GM12878 (cell line): ENCODE measurements around the gene CAPS. TPM values are rescaled to one million over a fixed set of nuclear protein-coding genes. Genes with fewer than 3 reads are reported as not detected.

Source experiments
- ATAC-seq: fragments of 200-7000 bp; cut with Tn5 transposase; 3 replicates; pipeline ENCODE4 v1.9.1; 2020; ENCODE audit warnings: mild to moderate bottlenecking, moderate library complexity
- BruUV-seq: library from RNA; stranded (reverse); fragments of 400-500 nt; replicated peaks from 2 replicates; lab custom pipeline; 2021; lab: Mats Ljungman, UMichigan
- CTCF ChIA-PET: fragments of 300-600 bp; sonication (Branson Sonifier 250); formaldehyde crosslinking; extraction: SDS; loops from one replicate; lab custom pipeline; 2021; ENCODE audit warnings: inconsistent platforms; lab: Yijun Ruan, JAX
- POLR2A ChIA-PET: fragments of 350-600 bp; formaldehyde crosslinking; extraction: SDS; loops from one replicate; lab custom pipeline; 2021; ENCODE audit warnings: inconsistent platforms; lab: Charles Lee
- RAD21 ChIA-PET: fragments of 300-600 bp; sonication (Branson Sonifier 250); formaldehyde crosslinking; loops from one replicate; lab custom pipeline; 2023; ENCODE audit warnings: antibody characterized with exemption; ENCODE audit not compliant: unreplicated experiment; lab: Charles Lee
- SMC1A ChIA-PET: fragments of 300-600 bp; sonication (Branson Sonifier 250); formaldehyde crosslinking; loops from one replicate; lab custom pipeline; 2023; ENCODE audit not compliant: unreplicated experiment, uncharacterized antibody; lab: Charles Lee
- DNase-seq: peaks from one replicate; pipeline ENCODE4 v3.0.0-alpha.2; 2011; ENCODE audit warnings: low read depth, low spot score
- FAIRE-seq: peaks from 3 replicates; lab custom pipeline; 2011; peaks lifted over from hg19 to GRCh38; lab: Jason Lieb, UNC
- H2AFZ ChIP-seq: 2 replicates; pipeline ENCODE4 v1.6.0; 2011; ENCODE audit warnings: low read depth, low read length, control low read depth; ENCODE audit not compliant: control insufficient read depth
- H3K27ac ChIP-seq: 2 replicates; pipeline ENCODE4 v1.5.1; 2011; ENCODE audit warnings: control low read depth; ENCODE audit not compliant: control insufficient read depth, insufficient read depth
- H3K27me3 ChIP-seq, 2 experiments: replicated peaks in 1 of 2; 2 replicates each; pipeline versions ENCODE4 v1.6.0 to v1.6.1; 2011; ENCODE audit warnings: low read length in 1 of 2; ENCODE audit not compliant: control insufficient read depth in 2 of 2, insufficient read depth in 2 of 2
- H3K36me3 ChIP-seq, 2 experiments: 2 replicates each; pipeline ENCODE4 v1.5.1; 2011; ENCODE audit warnings: low read length in 1 of 2; ENCODE audit not compliant: control insufficient read depth in 2 of 2, insufficient read depth in 2 of 2
- H3K4me1 ChIP-seq: 2 replicates; pipeline ENCODE4 v1.6.1; 2011; ENCODE audit warnings: mild to moderate bottlenecking, low read length, moderate library complexity, mixed read lengths; ENCODE audit not compliant: control insufficient read depth, insufficient read depth
- H3K4me2 ChIP-seq: 2 replicates; pipeline ENCODE4 v1.6.0; 2011; ENCODE audit warnings: control low read depth; ENCODE audit not compliant: control insufficient read depth, insufficient read depth
- H3K4me3 ChIP-seq: fragments of 200-600 bp; sonication (generic); 2 replicates; pipeline ENCODE4 v1.5.1; 2016
- H3K79me2 ChIP-seq: 2 replicates; pipeline ENCODE4 v1.6.0; 2011; ENCODE audit warnings: low read length; ENCODE audit not compliant: control insufficient read depth, insufficient read depth
- H3K9ac ChIP-seq: 2 replicates; pipeline ENCODE4 v1.8.0; 2011; ENCODE audit warnings: low read length, control low read depth, mixed read lengths; ENCODE audit not compliant: control insufficient read depth, insufficient read depth
- H3K9me3 ChIP-seq: replicated peaks from 3 replicates; pipeline ENCODE4 v1.5.1; 2011; ENCODE audit warnings: mild to moderate bottlenecking, low read length; ENCODE audit not compliant: control insufficient read depth, insufficient read depth
- H4K20me1 ChIP-seq: 2 replicates; pipeline ENCODE4 v1.6.0; 2011; ENCODE audit not compliant: control insufficient read depth, insufficient read depth
- BCLAF1 ChIP-seq: fragments of 450-650 bp; IDR thresholded peaks from 2 replicates; pipeline ENCODE4 v1.6.1; 2017; ENCODE audit warnings: antibody characterized with exemption, mild to moderate bottlenecking, moderate library complexity
- E2F4 ChIP-seq: IDR thresholded peaks from 2 replicates; pipeline ENCODE4 v1.6.1; 2012; ENCODE audit warnings: low read depth, low read length, improper control_type of control experiment
- ZNF217 ChIP-seq: fragments of 450-650 bp; IDR thresholded peaks from 2 replicates; pipeline ENCODE4 v1.6.1; 2017; ENCODE audit warnings: antibody characterized with exemption, mild to moderate bottlenecking
- WGBS: methylation state at CpG from one replicate; pipeline ENCODE4 v1.1.6; 2016; ENCODE audit warnings: low lambda C conversion rate; ENCODE audit not compliant: insufficient replicate concordance, insufficient coverage; ENCODE audit errors: missing lambda C conversion rate; 5-methylcytosine and 5-hydroxymethylcytosine counted together
- in situ Hi-C: fragments of 300-500 bp; cut with MboI; formaldehyde crosslinking; loops from 9 replicates; pipeline ENCODE4 v1.14.3; 2018; ENCODE audit warnings: mixed read lengths
- intact Hi-C: fragments of 100-400 bp; cut with micrococcal nuclease; formaldehyde crosslinking; loops from one replicate; pipeline ENCODE4 v1.14.2; 2022; ENCODE audit not compliant: unreplicated experiment
- polyA plus RNA-seq, 11 experiments: library from polyadenylated mRNA; depleted of rRNA in 4 of 11; unstranded in 6 of 11; stranded (reverse) in 5 of 11; fragments of >200 nt; fragmentation: Nextera tagmentation in 4 of 11; fragmentation: Illumina TruSeq in 1 of 11; extraction: Ambion mirVana in 4 of 11; extraction: Trizol in 1 of 11; gene quantifications; 1 replicate in 1 of 11; 2 replicates in 10 of 11; pipeline versions ENCODE4 v1.2.1 to v1.2.3, GENCODE V29; 2011 to 2016; ENCODE audit warnings: inconsistent platforms in 2 of 11, missing spikeins in 2 of 11, low read depth in 1 of 11
- total RNA-seq, 4 experiments: library from RNA; depleted of rRNA in 3 of 4; stranded (reverse); fragments of >200 nt in 3 of 4; fragmentation: Illumina TruSeq in 1 of 4; extraction: Trizol in 1 of 4; gene quantifications; 2 replicates each; pipeline versions ENCODE4 v1.2.1 to v1.2.3, GENCODE V29; 2013 to 2021

The CAPS gene
- total and polyA plus RNA-seq, 10 of the 15 experiments (the other 5 are each of a cell fraction or from before 2014, with no cell fraction given) = 0.09 to 6.9 (median 2.9) TPM

- TF ChIP-seq BCLAF1 = no peak
- no peak for TF ChIP-seq ZNF217
- TF ChIP-seq, all 136 proteins: peak for 0
These were observed 17.2 kb downstream of the CAPS start (continued) for GRCh38 chr19:5931251-5931650.

- H3K36me3 ChIP-seq = peaks cover 20 to 38% of the 10 kb centered on the region in 2 experiments
- in situ Hi-C loops (no loop called here), intact Hi-C loops (no loop called here)
- no peak overlapping the region for H2AFZ ChIP-seq
- ATAC-seq (no peak), DNase-seq (no peak), FAIRE-seq (no peak)
- CTCF ChIA-PET = no interaction called here
- no peak overlapping the region for H3K9ac ChIP-seq
- BruUV-seq = no TSS peak
- H3K4me3 ChIP-seq = no peak overlapping the region
- RAD21 ChIA-PET = no interaction called here
- no peaks in the 10 kb centered on the region for H3K27me3 ChIP-seq
- POLR2A ChIA-PET = no interaction called here
- H3K9me3 ChIP-seq = no peaks in the 10 kb centered on the region
- peaks cover 14% of the 10 kb centered on the region for H3K4me1 ChIP-seq
- no peak overlapping the region for H3K4me2 ChIP-seq
- SMC1A ChIA-PET = no interaction called here
- no peaks in the 10 kb centered on the region for H3K79me2 ChIP-seq
- 96% methylated on average over 18 of the region's 18 CpGs for WGBS
- TF ChIP-seq E2F4 = no peak
- no peak overlapping the region for H3K27ac ChIP-seq
- H4K20me1 ChIP-seq = no peaks in the 10 kb centered on the region
These were observed 18.1 kb downstream of the CAPS start for GRCh38 chr19:5932146-5932545.
